Nephron progenitor cell (in vitro differentiated cells): ENCODE measurements around the gene WDFY2.
A peak's percentile ranks its signal among the peaks of the same experiment; 100 is the strongest.
"Not testable (repeated sequence)": the region's sequence is repeated elsewhere in the genome, so short reads cannot be mapped to it uniquely, and the experiment has no call there.

ENCODE experiments used
- DNase-seq: peaks from one replicate; pipeline ENCODE4 v3.0.0; 2021
- H3K27ac Mint-ChIP-seq: 2 replicates; pipeline ENCODE4 v1.8.0; 2021; ENCODE audit warnings: mild to moderate bottlenecking, moderate library complexity, mixed read lengths
- H3K27me3 Mint-ChIP-seq: 2 replicates; pipeline ENCODE4 v1.8.0; 2021; ENCODE audit warnings: mild to moderate bottlenecking, low read depth, mixed read lengths; ENCODE audit not compliant: poor library complexity
- H3K36me3 Mint-ChIP-seq: 2 replicates; pipeline ENCODE4 v1.8.0; 2021; ENCODE audit warnings: low read depth, mixed read lengths
- H3K4me1 Mint-ChIP-seq: 2 replicates; pipeline ENCODE4 v1.8.0; 2021; ENCODE audit warnings: mixed read lengths
- H3K4me3 Mint-ChIP-seq: 2 replicates; pipeline ENCODE4 v1.8.0; 2021; ENCODE audit warnings: mild to moderate bottlenecking, moderate library complexity, mixed read lengths
- H3K9me3 Mint-ChIP-seq: 2 replicates; pipeline ENCODE4 v1.8.0; 2021; ENCODE audit warnings: mild to moderate bottlenecking, moderate library complexity, mixed read lengths
- CTCF ChIP-seq: fragments of 200-600 bp; sonication (generic); IDR thresholded peaks from 2 replicates; pipeline ENCODE4 v1.5.0; 2021; ENCODE audit warnings: antibody characterized with exemption

Gene WDFY2

GRCh38 chr13:51542346-51543242, 41.7 kb upstream of the WDFY2 start:
- peaks cover 13% of the 10 kb centered on the region for H3K9me3 Mint-ChIP-seq
- H3K36me3 Mint-ChIP-seq = no peaks in the 10 kb centered on the region
- no peaks in the 10 kb centered on the region for H3K27me3 Mint-ChIP-seq
- peaks cover 31% of the 10 kb centered on the region for H3K4me1 Mint-ChIP-seq
- peak; percentile 16 for DNase-seq
- TF ChIP-seq CTCF = no peak
- H3K4me3 Mint-ChIP-seq = no peak overlapping the region
- H3K27ac Mint-ChIP-seq = no peak overlapping the region

DNA sequence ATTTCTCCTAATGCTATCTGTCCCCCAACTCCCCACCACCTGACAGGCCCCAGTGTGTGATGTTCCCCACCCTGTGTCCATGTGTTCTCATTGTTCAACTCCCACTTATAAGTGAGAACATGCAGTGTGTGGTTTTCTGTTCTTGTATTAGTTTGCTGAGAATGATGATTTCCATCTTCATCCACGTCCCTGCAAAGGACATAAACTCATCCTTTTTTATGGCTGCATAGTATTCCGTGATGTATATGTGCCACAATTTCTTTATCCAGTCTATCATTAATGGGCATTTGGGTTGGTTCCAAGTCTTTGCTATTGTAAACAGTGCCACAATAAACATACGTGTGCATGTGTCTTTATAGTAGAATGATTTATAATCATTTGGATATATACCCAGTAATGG, 38.8 kb upstream of the WDFY2 start:
- H3K36me3 Mint-ChIP-seq, H3K4me3 Mint-ChIP-seq, H3K4me1 Mint-ChIP-seq, DNase-seq, H3K27me3 Mint-ChIP-seq, H3K27ac Mint-ChIP-seq: not testable (repeated sequence)
- peaks cover 13% of the 10 kb centered on the region for H3K9me3 Mint-ChIP-seq

DNA sequence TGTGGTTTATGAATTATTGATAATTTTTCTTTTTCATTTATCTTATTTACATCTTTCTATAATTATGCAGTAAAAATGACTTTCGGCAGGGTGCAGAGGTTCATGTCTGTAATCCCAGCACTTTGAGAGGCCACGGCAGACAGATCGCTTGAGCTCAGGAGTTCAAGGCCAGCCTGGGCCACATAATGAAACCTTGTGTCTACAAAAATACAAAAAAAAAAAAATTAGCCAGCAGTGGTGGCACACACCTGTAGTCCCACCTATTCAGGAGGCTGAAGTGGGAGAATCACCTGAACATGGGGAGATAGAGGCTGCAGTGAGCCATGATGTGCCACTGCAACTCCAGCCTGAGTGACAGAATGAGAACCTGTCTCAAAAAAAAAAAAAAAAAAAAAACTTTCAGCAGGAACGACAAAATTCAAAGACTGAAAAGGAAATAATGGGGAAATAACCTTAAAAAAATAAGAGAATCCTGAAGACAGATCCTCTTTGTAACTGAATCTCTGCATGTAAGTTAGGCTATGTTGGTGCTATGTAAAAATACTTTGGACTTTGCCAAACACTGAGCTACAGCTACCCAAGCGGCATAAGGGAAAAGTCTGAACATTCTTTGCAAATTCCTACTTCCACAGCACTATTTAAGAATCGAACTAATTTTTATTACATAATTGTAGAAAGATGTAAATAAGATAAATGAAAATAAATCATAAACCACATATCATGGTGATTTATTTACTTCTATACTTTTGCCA, 36.7 kb upstream of the WDFY2 start:
- peaks cover 6% of the 10 kb centered on the region for H3K4me1 Mint-ChIP-seq
- no peak overlapping the region for H3K4me3 Mint-ChIP-seq
- H3K36me3 Mint-ChIP-seq = no peaks in the 10 kb centered on the region
- no peak for TF ChIP-seq CTCF
- H3K27me3 Mint-ChIP-seq = peaks cover 5% of the 10 kb centered on the region
- no peak for DNase-seq
- peaks cover 13% of the 10 kb centered on the region for H3K9me3 Mint-ChIP-seq
- no peak overlapping the region for H3K27ac Mint-ChIP-seq

- DNase-seq = no peak
- H3K4me3 Mint-ChIP-seq = no peak overlapping the region
- H3K4me1 Mint-ChIP-seq = no peaks in the 10 kb centered on the region
- H3K27ac Mint-ChIP-seq = no peak overlapping the region
- H3K9me3 Mint-ChIP-seq = peaks cover 13% of the 10 kb centered on the region
- H3K36me3 Mint-ChIP-seq = no peaks in the 10 kb centered on the region
- peaks cover 5% of the 10 kb centered on the region for H3K27me3 Mint-ChIP-seq
- no peak for TF ChIP-seq CTCF
Observed at GRCh38 chr13:51549050-51549449, 35.2 kb upstream of the WDFY2 start.

DNA sequence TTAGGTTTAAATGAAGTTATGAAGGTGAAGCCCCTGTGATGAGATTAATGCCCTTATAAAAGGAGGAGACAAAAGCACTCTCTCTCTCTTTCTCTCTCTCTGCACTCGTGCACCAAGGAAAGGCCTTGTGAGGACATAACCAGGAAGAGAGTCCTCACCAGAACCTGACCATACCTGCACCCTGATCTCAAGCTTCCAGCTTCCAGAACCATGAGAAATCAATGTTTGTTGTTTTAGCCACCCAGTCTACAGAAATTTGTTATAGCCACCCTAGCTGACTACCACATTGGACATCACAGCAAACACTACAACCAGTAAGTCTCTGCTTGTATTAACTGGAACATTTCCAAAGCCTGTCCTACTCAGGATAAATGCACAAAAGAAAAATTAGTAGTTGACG, 34.7 kb upstream of the WDFY2 start:
- Mint-ChIP-seq H3K4me3 (no peak overlapping the region), H3K4me1 (no peaks in the 10 kb centered on the region), H3K27me3 (peaks cover 5% of the 10 kb centered on the region), H3K9me3 (peaks cover 13% of the 10 kb centered on the region), H3K36me3 (no peaks in the 10 kb centered on the region), H3K27ac (no peak overlapping the region)
- DNase-seq = no peak
- TF ChIP-seq CTCF = no peak

DNA sequence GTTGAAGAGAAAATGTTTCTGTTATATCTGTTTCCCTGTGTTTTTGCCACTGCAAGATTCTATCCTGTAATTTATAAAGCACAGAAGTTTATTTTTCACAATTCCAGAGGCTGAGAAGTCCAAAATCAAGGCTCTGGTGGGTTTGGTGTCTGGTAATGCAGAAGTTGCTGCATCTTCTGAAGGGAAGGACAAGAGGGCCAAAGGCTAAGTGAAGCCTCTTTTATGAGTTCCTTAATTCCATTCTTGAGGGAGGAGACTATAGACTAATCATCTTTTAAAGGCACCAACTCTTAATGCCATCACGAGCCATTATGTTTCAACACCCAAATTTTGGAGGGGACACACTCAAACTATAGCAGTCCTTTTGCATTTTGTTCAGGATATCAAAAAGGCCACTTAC, 34.1 kb upstream of the WDFY2 start:
- Mint-ChIP-seq H3K9me3 (peaks cover 13% of the 10 kb centered on the region), H3K4me1 (no peaks in the 10 kb centered on the region), H3K4me3 (no peak overlapping the region), H3K27me3 (peaks cover 5% of the 10 kb centered on the region), H3K36me3 (no peaks in the 10 kb centered on the region), H3K27ac (no peak overlapping the region)
- DNase-seq = no peak
- no peak for TF ChIP-seq CTCF
